ENCODE results near the gene TM7SF2. TPM values are rescaled to one million over a fixed set of nuclear protein-coding genes. Genes with fewer than 3 reads are reported as not detected.

The TM7SF2 gene
- total and polyA plus RNA-seq, 2 of the 13 experiments (the other 11 are each of a cell fraction or from before 2014, with no cell fraction given), result 56.0 to 66.9 TPM

DNA sequence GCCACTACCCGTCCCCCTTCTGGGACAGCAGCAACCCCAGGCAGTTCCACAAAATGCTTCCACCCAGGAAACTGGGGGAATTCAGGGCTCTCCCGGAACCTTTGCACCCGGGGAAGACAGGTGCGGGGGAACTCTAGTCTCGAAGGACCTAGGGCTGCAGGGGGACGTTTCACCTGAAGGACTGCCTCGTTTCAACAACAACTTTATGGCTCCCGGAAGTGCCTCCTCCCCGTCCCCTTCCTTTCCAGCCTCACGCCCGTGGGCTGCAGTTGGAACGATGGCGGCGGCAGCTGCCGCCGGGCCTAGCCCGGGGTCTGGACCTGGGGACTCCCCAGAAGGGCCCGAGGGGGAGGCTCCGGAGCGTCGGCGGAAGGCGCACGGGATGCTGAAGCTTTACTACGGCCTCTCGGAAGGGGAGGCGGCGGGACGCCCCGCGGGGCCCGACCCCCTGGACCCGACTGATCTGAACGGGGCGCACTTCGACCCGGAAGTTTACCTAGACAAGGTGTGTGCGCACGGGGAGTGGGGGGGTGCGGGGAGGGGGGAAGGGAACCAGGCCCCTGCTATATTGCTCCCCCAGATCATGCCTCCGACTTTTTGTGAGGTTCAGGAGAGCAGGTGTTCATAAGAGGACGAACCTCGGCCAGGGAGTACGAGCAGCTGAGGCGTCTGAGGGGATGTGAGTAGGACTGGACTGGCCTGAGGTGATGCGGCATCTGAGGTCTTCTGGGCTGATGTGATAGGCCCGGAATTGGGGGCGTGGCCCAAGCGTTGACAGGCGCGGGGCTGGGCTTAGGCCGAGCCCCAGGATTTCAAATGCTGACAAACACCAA is 15.5 kb upstream of the TM7SF2 start, which contains the start of gene VPS51 (continued):
- TF ChIP-seq, protein P1, sequence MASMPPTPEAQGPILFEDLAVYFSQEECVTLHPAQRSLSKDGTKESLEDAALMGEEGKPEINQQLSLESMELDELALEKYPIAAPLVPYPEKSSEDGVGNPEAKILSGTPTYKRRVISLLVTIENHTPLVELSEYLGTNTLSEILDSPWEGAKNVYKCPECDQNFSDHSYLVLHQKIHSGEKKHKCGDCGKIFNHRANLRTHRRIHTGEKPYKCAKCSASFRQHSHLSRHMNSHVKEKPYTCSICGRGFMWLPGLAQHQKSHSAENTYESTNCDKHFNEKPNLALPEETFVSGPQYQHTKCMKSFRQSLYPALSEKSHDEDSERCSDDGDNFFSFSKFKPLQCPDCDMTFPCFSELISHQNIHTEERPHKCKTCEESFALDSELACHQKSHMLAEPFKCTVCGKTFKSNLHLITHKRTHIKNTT (CRISPR knock-in tag; IDR thresholded peaks at IDR 0.05), result no peak
- no peak for TF ChIP-seq ZNF136 (CRISPR knock-in tag; IDR thresholded peaks at IDR 0.05; ENCODE audit: low read depth)
- TF ChIP-seq ZNF850 (CRISPR knock-in tag; conservative IDR thresholded peaks at IDR 0.05), result 0 out of 2 replicates have a peak, but pooled peaks have one; percentile 80
- TF ChIP-seq ZNF781 (CRISPR knock-in tag; IDR thresholded peaks at IDR 0.05; ENCODE audit: borderline replicate concordance, not compliant biosample characterization), result peak; percentile 67
- TF ChIP-seq, protein P2, sequence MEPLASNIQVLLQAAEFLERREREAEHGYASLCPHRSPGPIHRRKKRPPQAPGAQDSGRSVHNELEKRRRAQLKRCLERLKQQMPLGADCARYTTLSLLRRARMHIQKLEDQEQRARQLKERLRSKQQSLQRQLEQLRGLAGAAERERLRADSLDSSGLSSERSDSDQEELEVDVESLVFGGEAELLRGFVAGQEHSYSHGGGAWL (CRISPR knock-in tag; IDR thresholded peaks at IDR 0.05), result no peak
- TF ChIP-seq, protein P3, sequence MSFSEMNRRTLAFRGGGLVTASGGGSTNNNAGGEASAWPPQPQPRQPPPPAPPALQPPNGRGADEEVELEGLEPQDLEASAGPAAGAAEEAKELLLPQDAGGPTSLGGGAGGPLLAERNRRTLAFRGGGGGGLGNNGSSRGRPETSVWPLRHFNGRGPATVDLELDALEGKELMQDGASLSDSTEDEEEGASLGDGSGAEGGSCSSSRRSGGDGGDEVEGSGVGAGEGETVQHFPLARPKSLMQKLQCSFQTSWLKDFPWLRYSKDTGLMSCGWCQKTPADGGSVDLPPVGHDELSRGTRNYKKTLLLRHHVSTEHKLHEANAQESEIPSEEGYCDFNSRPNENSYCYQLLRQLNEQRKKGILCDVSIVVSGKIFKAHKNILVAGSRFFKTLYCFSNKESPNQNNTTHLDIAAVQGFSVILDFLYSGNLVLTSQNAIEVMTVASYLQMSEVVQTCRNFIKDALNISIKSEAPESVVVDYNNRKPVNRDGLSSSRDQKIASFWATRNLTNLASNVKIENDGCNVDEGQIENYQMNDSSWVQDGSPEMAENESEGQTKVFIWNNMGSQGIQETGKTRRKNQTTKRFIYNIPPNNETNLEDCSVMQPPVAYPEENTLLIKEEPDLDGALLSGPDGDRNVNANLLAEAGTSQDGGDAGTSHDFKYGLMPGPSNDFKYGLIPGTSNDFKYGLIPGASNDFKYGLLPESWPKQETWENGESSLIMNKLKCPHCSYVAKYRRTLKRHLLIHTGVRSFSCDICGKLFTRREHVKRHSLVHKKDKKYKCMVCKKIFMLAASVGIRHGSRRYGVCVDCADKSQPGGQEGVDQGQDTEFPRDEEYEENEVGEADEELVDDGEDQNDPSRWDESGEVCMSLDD (CRISPR knock-in tag; IDR thresholded peaks at IDR 0.05; ENCODE audit: borderline replicate concordance), result no peak
- TF ChIP-seq ZNF10 (CRISPR knock-in tag; IDR thresholded peaks at IDR 0.05; ENCODE audit: borderline replicate concordance, low read depth), result no peak
- TF ChIP-seq, protein P4, sequence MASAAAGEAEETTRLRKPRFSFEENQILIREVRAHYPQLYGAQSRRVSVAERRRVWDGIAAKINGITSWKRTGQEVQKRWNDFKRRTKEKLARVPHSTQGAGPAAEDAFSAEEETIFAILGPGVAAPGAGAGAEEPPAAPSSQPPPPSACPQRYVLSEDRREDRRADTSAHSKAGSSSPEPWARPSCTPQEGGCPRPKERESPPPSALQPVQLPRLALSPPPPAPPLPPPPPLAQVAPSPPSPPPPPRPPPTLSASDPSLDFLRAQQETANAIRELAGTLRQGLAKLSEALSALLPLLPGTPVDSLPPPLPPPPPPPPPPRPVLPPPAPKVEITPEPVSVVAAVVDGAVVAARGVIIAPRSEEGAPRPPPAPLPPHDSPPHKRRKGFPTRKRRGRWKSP (CRISPR knock-in tag; IDR thresholded peaks at IDR 0.05), result peak; percentile 55; the same call in 1 of the 2 replicates
- TF ChIP-seq, protein P5, sequence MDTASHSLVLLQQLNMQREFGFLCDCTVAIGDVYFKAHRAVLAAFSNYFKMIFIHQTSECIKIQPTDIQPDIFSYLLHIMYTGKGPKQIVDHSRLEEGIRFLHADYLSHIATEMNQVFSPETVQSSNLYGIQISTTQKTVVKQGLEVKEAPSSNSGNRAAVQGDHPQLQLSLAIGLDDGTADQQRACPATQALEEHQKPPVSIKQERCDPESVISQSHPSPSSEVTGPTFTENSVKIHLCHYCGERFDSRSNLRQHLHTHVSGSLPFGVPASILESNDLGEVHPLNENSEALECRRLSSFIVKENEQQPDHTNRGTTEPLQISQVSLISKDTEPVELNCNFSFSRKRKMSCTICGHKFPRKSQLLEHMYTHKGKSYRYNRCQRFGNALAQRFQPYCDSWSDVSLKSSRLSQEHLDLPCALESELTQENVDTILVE (CRISPR knock-in tag; IDR thresholded peaks at IDR 0.05), result peak; percentile 97
- TF ChIP-seq NRL (CRISPR knock-in tag; IDR thresholded peaks at IDR 0.05; ENCODE audit: borderline replicate concordance), result peak; percentile 42; the same call in 1 of the 2 replicates
- TF ChIP-seq SIN3B (IDR thresholded peaks at IDR 0.05; ENCODE audit: low read length), result peak; percentile 96
- no peak for TF ChIP-seq ZNF484 (CRISPR knock-in tag; IDR thresholded peaks at IDR 0.05; ENCODE audit: borderline replicate concordance, low read depth)
- no peak for TF ChIP-seq ARNT2 (CRISPR knock-in tag; IDR thresholded peaks at IDR 0.05; ENCODE audit: low read depth)
- TF ChIP-seq CCAR2 (optimal IDR thresholded peaks at IDR 0.05; ENCODE audit: low read depth, low read length), result peak; percentile 93
- TF ChIP-seq, protein P6, sequence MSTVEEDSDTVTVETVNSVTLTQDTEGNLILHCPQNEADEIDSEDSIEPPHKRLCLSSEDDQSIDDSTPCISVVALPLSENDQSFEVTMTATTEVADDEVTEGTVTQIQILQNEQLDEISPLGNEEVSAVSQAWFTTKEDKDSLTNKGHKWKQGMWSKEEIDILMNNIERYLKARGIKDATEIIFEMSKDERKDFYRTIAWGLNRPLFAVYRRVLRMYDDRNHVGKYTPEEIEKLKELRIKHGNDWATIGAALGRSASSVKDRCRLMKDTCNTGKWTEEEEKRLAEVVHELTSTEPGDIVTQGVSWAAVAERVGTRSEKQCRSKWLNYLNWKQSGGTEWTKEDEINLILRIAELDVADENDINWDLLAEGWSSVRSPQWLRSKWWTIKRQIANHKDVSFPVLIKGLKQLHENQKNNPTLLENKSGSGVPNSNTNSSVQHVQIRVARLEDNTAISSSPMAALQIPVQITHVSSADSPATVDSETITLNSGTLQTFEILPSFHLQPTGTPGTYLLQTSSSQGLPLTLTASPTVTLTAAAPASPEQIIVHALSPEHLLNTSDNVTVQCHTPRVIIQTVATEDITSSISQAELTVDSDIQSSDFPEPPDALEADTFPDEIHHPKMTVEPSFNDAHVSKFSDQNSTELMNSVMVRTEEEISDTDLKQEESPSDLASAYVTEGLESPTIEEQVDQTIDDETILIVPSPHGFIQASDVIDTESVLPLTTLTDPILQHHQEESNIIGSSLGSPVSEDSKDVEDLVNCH (CRISPR knock-in tag; IDR thresholded peaks at IDR 0.05), result no peak
- TF ChIP-seq POGZ (CRISPR knock-in tag; IDR thresholded peaks at IDR 0.05), result peak; percentile 81

All from HepG2 (cell line).